ENCODE measurements around the gene VAV3.

VAV3 gene

DNA sequence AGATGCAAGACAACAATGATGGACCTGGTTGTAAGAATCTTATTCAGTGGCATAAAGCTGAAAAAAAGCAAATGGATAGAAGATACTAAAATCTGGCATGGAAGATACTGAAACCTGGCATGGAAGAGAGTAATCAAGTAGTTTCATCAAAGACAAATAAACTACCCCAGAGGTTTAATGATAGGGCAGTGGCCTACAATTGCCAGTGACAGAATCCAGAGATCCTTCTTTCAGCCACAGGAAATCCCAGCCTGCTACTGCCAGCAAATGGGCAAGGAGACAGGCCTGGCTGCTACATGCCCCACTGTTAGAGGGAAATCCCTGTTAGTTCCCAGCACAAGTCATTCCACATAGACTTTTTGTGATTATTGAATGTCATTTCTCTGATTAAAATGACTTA lies 409.4 kb downstream of the VAV3 start:
- no peak overlapping the region for H3K4me3 ChIP-seq (ENCODE audit: extremely low read depth, insufficient read depth, low read length, poor library complexity, severe bottlenecking)
- no peaks in the 10 kb centered on the region for H3K9me3 ChIP-seq (ENCODE audit: control insufficient read depth, low read length)
- H3K36me3 ChIP-seq (ENCODE audit: control insufficient read depth, insufficient read depth, low read length) = no peaks in the 10 kb centered on the region
- no peak overlapping the region for H3K27ac ChIP-seq (ENCODE audit: low read depth, low read length, severe bottlenecking)
- no peaks in the 10 kb centered on the region for H3K4me1 ChIP-seq (ENCODE audit: control insufficient read depth, insufficient read depth, low read length, poor library complexity, severe bottlenecking)

DNA sequence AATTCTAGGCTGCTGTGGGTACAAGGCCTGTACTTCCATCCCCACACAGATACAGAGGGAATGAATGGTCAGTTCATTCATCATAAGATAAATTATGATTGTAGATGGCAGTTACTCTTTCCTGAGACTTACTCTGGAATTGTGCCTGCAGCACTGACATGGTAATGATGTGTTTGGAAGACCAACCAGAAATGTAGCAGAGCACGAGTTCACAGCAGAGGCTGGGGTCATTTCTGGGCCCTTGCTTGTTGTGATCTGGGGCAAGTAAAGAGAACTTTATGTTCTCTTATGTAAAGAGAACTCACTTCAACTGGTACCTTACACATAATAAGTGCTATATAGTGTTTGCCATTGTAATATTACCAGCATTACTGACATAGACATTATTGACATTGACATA lies 412.2 kb downstream of the VAV3 start:
- Histone ChIP-seq H3K4me1 (ENCODE audit: control insufficient read depth, insufficient read depth, low read length, poor library complexity, severe bottlenecking) (no peaks in the 10 kb centered on the region), H3K36me3 (ENCODE audit: control insufficient read depth, insufficient read depth, low read length) (no peaks in the 10 kb centered on the region), H3K27ac (ENCODE audit: low read depth, low read length, severe bottlenecking) (no peak overlapping the region), H3K9me3 (ENCODE audit: control insufficient read depth, low read length) (no peaks in the 10 kb centered on the region), H3K4me3 (ENCODE audit: extremely low read depth, insufficient read depth, low read length, poor library complexity, severe bottlenecking) (no peak overlapping the region)
- WGBS, 2 experiments (ENCODE audit: insufficient coverage in 2 of 2) = 60% methylated on average over 1 of the region's 1 CpG; no CpG with 5 or more reads in 1 of the 2 experiments

DNA sequence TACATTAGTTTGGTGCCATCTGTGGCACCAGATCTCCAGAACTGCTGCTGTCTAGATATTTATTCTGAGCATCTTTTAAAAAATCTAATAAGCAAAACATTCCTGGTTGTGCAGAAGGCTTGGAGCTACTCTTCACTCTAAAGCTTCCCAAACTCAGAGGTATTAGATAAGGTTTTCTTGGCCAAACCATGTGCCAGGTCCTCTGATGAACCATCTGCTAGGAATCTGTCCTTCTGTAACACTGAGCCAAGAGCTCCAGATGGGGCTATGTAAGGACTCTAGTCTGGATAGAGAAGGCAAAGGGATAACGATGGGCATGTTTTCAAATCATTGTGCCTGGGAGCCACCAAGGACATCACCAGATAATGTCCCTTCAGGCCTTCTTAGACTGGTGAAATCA lies 413.5 kb downstream of the VAV3 start:
- Histone ChIP-seq H3K9me3 (ENCODE audit: control insufficient read depth, low read length) (no peaks in the 10 kb centered on the region), H3K4me3 (ENCODE audit: extremely low read depth, insufficient read depth, low read length, poor library complexity, severe bottlenecking) (no peak overlapping the region), H3K4me1 (ENCODE audit: control insufficient read depth, insufficient read depth, low read length, poor library complexity, severe bottlenecking) (no peaks in the 10 kb centered on the region), H3K27ac (ENCODE audit: low read depth, low read length, severe bottlenecking) (no peak overlapping the region), H3K36me3 (ENCODE audit: control insufficient read depth, insufficient read depth, low read length) (no peaks in the 10 kb centered on the region)
- WGBS, 2 experiments (ENCODE audit: insufficient coverage in 2 of 2) = 88 to 100% methylated on average over 1 of the region's 1 CpG

DNA sequence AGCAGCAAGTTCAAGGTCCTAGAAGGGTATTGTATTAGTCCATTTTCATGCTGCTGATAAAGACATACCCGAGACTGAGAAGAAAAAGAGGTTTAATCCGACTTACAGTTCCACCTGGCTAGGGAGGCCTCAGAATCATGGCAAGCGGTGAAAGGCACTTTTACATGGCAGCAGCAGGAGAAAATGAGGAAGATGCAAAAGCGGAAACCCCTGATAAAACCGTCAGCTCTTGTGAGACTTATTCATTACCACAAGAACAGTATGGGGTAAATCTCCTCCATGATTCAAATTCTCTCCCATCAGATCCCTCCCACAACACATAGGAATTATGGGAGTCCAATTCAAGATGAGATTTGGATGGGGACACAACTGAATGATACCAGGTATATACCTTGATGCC lies 414.6 kb downstream of the VAV3 start:
- WGBS, 2 experiments (ENCODE audit: insufficient coverage in 2 of 2) = 79 to 94% methylated on average over 3 to 4 of the region's 5 CpGs

DNA sequence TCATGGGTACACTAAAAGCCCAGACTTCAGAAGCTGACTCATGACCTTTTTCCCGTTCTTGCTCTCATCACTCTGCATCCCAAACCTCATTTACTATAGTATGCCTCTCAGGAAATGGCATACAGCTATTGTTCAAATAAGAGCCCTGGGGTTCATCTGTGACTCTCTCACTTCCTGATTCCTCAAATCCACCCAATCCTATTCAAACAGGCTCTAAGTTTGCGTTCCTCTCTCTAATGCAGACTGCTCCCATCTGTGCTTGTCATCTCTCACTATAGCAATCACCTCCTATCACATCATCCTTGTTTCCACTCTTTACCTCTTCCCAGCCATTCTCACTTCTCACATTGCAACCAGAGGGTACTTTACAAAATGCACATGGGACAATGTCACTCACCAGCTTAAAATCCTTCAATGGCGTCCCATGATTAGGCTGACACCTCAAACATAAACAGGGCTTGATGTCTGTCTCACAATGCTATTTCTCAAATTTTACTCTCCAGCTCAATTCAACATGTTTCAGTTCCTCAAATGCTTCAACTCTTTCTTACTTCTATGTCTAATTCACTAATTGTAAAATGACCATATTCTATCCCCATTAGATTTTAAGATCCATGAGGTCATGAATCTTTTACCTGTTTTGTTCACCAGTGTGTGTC lies 415.7 kb downstream of the VAV3 start:
- Histone ChIP-seq H3K4me1 (ENCODE audit: control insufficient read depth, insufficient read depth, low read length, poor library complexity, severe bottlenecking) (no peaks in the 10 kb centered on the region), H3K27ac (ENCODE audit: low read depth, low read length, severe bottlenecking) (no peak overlapping the region), H3K4me3 (ENCODE audit: extremely low read depth, insufficient read depth, low read length, poor library complexity, severe bottlenecking) (no peak overlapping the region), H3K9me3 (ENCODE audit: control insufficient read depth, low read length) (no peaks in the 10 kb centered on the region), H3K36me3 (ENCODE audit: control insufficient read depth, insufficient read depth, low read length) (no peaks in the 10 kb centered on the region)
- 86 to 90% methylated on average over 3 of the region's 3 CpGs for WGBS, 2 experiments (ENCODE audit: insufficient coverage in 2 of 2)

More for the DNA sequence above, 414.6 kb downstream of the VAV3 start:
- H3K27ac ChIP-seq (ENCODE audit: low read depth, low read length, severe bottlenecking) = no peak overlapping the region
- H3K4me3 ChIP-seq (ENCODE audit: extremely low read depth, insufficient read depth, low read length, poor library complexity, severe bottlenecking) = no peak overlapping the region
- H3K9me3 ChIP-seq (ENCODE audit: control insufficient read depth, low read length) = no peaks in the 10 kb centered on the region
- no peaks in the 10 kb centered on the region for H3K4me1 ChIP-seq (ENCODE audit: control insufficient read depth, insufficient read depth, low read length, poor library complexity, severe bottlenecking)
- no peaks in the 10 kb centered on the region for H3K36me3 ChIP-seq (ENCODE audit: control insufficient read depth, insufficient read depth, low read length)

DNA sequence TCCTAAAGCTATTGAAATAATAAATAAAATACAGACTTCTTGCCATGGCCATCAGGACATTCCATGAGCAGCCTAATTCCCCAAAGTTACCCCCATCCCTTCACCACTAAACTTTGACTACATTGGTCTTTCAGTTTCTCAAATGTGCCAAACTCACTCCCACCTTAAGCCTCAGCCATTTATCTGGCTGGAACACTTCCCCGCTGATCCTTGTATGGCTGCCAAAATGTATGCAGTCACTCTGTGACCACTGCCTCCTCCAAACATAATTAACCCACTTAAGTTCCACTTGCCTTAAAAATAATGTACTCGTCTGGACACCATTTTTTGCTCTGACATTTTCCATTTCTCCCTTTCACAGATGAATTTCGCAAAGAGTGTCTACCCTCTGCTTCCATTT lies 416.7 kb downstream of the VAV3 start:
- H3K4me3 ChIP-seq (ENCODE audit: extremely low read depth, insufficient read depth, low read length, poor library complexity, severe bottlenecking) = no peak overlapping the region
- no peaks in the 10 kb centered on the region for H3K36me3 ChIP-seq (ENCODE audit: control insufficient read depth, insufficient read depth, low read length)
- H3K4me1 ChIP-seq (ENCODE audit: control insufficient read depth, insufficient read depth, low read length, poor library complexity, severe bottlenecking) = no peaks in the 10 kb centered on the region
- WGBS, 2 experiments (ENCODE audit: insufficient coverage in 2 of 2) = 90 to 93% methylated on average over 3 of the region's 3 CpGs
- H3K9me3 ChIP-seq (ENCODE audit: control insufficient read depth, low read length) = no peaks in the 10 kb centered on the region
- no peak overlapping the region for H3K27ac ChIP-seq (ENCODE audit: low read depth, low read length, severe bottlenecking)

DNA sequence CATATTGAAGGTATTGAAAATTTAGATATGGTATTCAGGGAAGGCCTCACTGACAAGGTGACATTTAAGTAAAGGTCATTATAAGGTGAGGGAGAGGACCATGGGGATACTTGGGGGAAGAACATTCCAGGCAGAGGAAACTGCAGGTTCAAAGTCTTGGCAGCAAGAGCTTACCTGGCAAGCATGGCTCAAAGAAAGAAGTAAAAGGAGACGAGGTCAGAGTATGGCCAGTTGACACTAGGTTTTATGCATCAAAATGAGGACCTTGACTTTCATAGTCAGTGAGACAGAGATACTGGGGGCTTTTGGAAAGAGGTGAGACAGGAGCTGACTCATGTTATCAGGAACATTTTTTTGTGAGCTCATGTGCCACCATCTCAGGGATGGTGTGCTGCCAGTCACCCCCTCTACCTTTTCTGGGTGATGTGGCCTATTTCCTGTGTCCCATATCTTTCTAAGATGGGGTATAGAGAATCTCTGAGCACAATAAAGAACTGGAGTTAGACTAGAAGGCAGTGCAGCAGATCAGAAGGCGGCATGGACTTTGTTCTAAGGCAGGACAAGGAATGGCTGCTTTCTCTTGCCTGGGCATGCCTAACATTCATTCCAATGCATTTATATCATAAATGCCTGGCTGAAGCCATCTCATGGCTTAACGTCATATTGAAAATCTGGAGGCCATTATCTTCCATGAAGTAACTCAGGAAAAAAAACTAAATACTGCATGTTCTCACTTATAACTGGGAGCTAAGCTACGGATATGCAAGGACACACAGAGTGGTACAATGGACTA lies 417.4 kb downstream of the VAV3 start:
- H3K9me3 ChIP-seq (ENCODE audit: control insufficient read depth, low read length) = no peaks in the 10 kb centered on the region
- H3K4me1 ChIP-seq (ENCODE audit: control insufficient read depth, insufficient read depth, low read length, poor library complexity, severe bottlenecking) = no peaks in the 10 kb centered on the region
- H3K27ac ChIP-seq (ENCODE audit: low read depth, low read length, severe bottlenecking) = no peak overlapping the region
- no peak overlapping the region for H3K4me3 ChIP-seq (ENCODE audit: extremely low read depth, insufficient read depth, low read length, poor library complexity, severe bottlenecking)
- no peaks in the 10 kb centered on the region for H3K36me3 ChIP-seq (ENCODE audit: control insufficient read depth, insufficient read depth, low read length)
- WGBS, 2 experiments (ENCODE audit: insufficient coverage in 2 of 2) = 90 to 95% methylated on average over 3 to 4 of the region's 4 CpGs

DNA sequence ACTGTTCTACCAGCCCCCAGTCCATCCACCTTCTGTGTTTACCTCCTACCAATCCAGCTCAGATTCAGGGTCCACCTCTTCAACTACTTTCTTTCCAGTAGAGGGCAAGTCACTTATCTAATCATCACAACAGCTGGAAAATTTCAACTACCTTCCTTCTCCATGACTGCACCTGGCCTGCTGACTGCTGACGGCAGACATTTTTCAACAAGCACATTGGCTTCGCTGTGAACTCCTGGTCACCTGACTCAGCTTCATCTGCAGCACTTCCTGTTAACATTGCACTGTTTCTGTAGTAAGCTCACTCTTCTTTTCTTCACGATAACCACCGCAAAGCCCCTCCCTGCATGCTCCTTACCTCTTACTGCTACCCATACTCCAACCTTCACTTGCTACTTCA lies 418.4 kb downstream of the VAV3 start:
- Histone ChIP-seq H3K36me3 (ENCODE audit: control insufficient read depth, insufficient read depth, low read length) (no peaks in the 10 kb centered on the region), H3K27ac (ENCODE audit: low read depth, low read length, severe bottlenecking) (no peak overlapping the region), H3K9me3 (ENCODE audit: control insufficient read depth, low read length) (no peaks in the 10 kb centered on the region), H3K4me1 (ENCODE audit: control insufficient read depth, insufficient read depth, low read length, poor library complexity, severe bottlenecking) (no peaks in the 10 kb centered on the region), H3K4me3 (ENCODE audit: extremely low read depth, insufficient read depth, low read length, poor library complexity, severe bottlenecking) (no peak overlapping the region)
- 83 to 94% methylated on average over 3 to 4 of the region's 4 CpGs for WGBS, 2 experiments (ENCODE audit: insufficient coverage in 2 of 2)

DNA sequence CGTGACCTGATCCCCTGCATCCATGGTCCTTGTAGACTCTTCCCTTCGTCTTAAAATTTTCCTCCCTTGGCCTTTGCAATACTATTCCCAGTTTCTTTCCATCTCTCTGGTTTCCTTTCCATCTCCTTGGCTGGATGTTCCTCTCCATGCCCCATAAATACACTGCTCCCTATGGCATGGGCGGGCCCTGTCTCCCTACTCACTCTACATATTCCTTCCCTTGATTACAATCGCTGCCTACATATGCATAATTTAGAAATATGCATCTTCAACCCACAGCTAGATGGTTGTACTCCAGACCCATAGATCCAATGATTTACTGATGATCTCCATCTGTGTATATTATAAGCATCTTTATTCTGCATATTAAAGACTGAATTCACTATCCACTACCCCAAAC lies 419.1 kb downstream of the VAV3 start:
- WGBS, 2 experiments (ENCODE audit: insufficient coverage in 2 of 2) = 75 to 81% methylated on average over 3 to 4 of the region's 4 CpGs
- Histone ChIP-seq H3K36me3 (ENCODE audit: control insufficient read depth, insufficient read depth, low read length) (no peaks in the 10 kb centered on the region), H3K27ac (ENCODE audit: low read depth, low read length, severe bottlenecking) (no peak overlapping the region), H3K4me3 (ENCODE audit: extremely low read depth, insufficient read depth, low read length, poor library complexity, severe bottlenecking) (no peak overlapping the region), H3K9me3 (ENCODE audit: control insufficient read depth, low read length) (no peaks in the 10 kb centered on the region), H3K4me1 (ENCODE audit: control insufficient read depth, insufficient read depth, low read length, poor library complexity, severe bottlenecking) (no peaks in the 10 kb centered on the region)

DNA sequence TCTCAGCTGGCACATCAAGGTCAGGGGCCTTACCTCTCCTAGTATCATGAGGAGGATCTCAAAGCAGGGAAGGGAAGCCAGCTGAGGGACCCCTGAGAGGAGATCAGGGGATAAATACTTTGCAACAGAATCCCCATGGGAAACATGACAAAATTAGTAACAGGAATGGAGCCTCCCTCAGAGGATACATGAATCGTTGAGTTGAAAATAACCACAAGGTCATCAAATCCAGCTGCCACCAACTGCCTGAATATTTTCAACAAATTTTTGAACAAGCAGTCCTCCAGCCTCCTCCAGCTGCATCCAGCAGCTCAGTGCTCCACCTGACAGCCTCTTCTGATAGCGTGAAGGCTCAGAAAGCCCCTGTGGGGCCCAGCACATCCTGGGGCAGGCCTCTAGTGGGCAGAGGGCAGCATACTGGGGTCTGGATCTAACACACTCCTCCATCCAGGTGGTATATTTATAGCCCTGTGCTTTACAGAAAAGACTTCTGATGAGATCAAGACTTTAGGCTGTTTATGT lies 419.9 kb downstream of the VAV3 start:
- 100% methylated on average over 1 of the region's 2 CpGs for WGBS, 2 experiments (ENCODE audit: insufficient coverage in 2 of 2)

DNA sequence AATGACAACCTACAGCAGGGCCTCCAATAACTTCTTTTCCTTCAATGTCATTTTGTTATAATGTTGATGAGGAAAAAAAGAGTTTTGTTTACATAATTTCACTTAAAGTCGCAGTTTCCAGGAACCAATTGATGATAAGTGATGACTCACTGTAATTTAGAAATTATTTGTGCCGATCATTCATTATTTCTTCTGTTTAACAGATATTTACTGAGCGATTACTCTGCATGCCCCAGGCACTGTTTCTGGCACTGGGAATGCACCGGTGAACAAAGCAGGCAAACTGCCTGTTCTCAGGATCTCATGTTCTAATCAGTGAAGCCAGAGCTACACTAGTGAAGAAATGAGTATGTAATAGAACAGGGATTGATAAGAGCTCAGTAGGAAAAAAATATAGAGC lies 420.7 kb downstream of the VAV3 start:
- WGBS, 2 experiments (ENCODE audit: insufficient coverage in 2 of 2) = 89 to 100% methylated on average over 2 to 4 of the region's 4 CpGs
- Histone ChIP-seq H3K36me3 (ENCODE audit: control insufficient read depth, insufficient read depth, low read length) (no peaks in the 10 kb centered on the region), H3K27ac (ENCODE audit: low read depth, low read length, severe bottlenecking) (no peak overlapping the region), H3K4me3 (ENCODE audit: extremely low read depth, insufficient read depth, low read length, poor library complexity, severe bottlenecking) (no peak overlapping the region), H3K9me3 (ENCODE audit: control insufficient read depth, low read length) (no peaks in the 10 kb centered on the region), H3K4me1 (ENCODE audit: control insufficient read depth, insufficient read depth, low read length, poor library complexity, severe bottlenecking) (no peaks in the 10 kb centered on the region)

More for the DNA sequence above, 419.9 kb downstream of the VAV3 start:
- H3K36me3 ChIP-seq (ENCODE audit: control insufficient read depth, insufficient read depth, low read length) = no peaks in the 10 kb centered on the region
- H3K9me3 ChIP-seq (ENCODE audit: control insufficient read depth, low read length) = no peaks in the 10 kb centered on the region
- no peaks in the 10 kb centered on the region for H3K4me1 ChIP-seq (ENCODE audit: control insufficient read depth, insufficient read depth, low read length, poor library complexity, severe bottlenecking)
- H3K27ac ChIP-seq (ENCODE audit: low read depth, low read length, severe bottlenecking) = no peak overlapping the region
- H3K4me3 ChIP-seq (ENCODE audit: extremely low read depth, insufficient read depth, low read length, poor library complexity, severe bottlenecking) = no peak overlapping the region

Data from mesodermal cell (in vitro differentiated cells).